WTC11 (cell line): ENCODE results near the gene MCF2L. TPM values are rescaled to one million over a fixed set of nuclear protein-coding genes. Genes with fewer than 3 reads are reported as not detected.
A peak's percentile ranks its signal among the peaks of the same experiment; 100 is the strongest.

Experiments used
- ATAC-seq: fragments of 200-7000 bp; cut with Tn5 transposase; 2 replicates; pipeline ENCODE4 v1.10.0; 2021; ENCODE audit warnings: mild to moderate bottlenecking, moderate library complexity
- CTCF ChIA-PET: fragments of 300-600 bp; sonication (Branson Sonifier 250); formaldehyde crosslinking; loops from one replicate; lab custom pipeline; 2021; ENCODE audit warnings: antibody characterized with exemption; lab: Charles Lee
- POLR2A ChIA-PET: fragments of 350-600 bp; sonication (Branson Sonifier 250); formaldehyde crosslinking; loops from one replicate; lab custom pipeline; 2021; ENCODE audit warnings: antibody characterized with exemption; lab: Charles Lee
- DNase-seq: peaks from one replicate; pipeline ENCODE4 v3.0.0; 2021; ENCODE audit warnings: low spot score
- H3K27ac Mint-ChIP-seq: 2 replicates; pipeline ENCODE4 v1.8.0; 2021; ENCODE audit warnings: mixed read lengths
- H3K27me3 Mint-ChIP-seq: 2 replicates; pipeline ENCODE4 v1.8.0; 2021; ENCODE audit warnings: low read depth, mild to moderate bottlenecking, moderate library complexity, mixed read lengths
- H3K36me3 Mint-ChIP-seq: 2 replicates; pipeline ENCODE4 v1.8.0; 2021; ENCODE audit warnings: mixed read lengths
- H3K4me1 Mint-ChIP-seq: 2 replicates; pipeline ENCODE4 v1.8.0; 2022; ENCODE audit warnings: mixed read lengths
- H3K4me3 Mint-ChIP-seq: 2 replicates; pipeline ENCODE4 v1.8.0; 2021; ENCODE audit warnings: mild to moderate bottlenecking, moderate library complexity, mixed read lengths
- H3K9me3 Mint-ChIP-seq: 2 replicates; pipeline ENCODE4 v1.8.0; 2021; ENCODE audit warnings: mixed read lengths
- ATF2 ChIP-seq: sonication (generic); formaldehyde crosslinking; IDR thresholded peaks from 2 replicates; pipeline ENCODE4 v1.8.1; 2022; ENCODE audit warnings: low read depth, missing genetic modification reagents, borderline replicate concordance
- ATF6 ChIP-seq: sonication (generic); formaldehyde crosslinking; IDR thresholded peaks from 2 replicates; pipeline ENCODE4 v1.8.1; 2023; ENCODE audit warnings: mild to moderate bottlenecking, missing genetic modification reagents
- CDX4 ChIP-seq: fragments of 250-450 bp; sonication (Bioruptor Pico); IDR thresholded peaks from 2 replicates; pipeline ENCODE4 v1.9.0; 2021; ENCODE audit warnings: moderate library complexity, mild to moderate bottlenecking, inconsistent platforms, borderline replicate concordance
- CREM ChIP-seq: sonication (generic); formaldehyde crosslinking; IDR thresholded peaks from 2 replicates; pipeline ENCODE4 v1.8.1; 2022; ENCODE audit warnings: mild to moderate bottlenecking, missing genetic modification reagents, moderate library complexity
- ELF4 ChIP-seq: sonication (generic); formaldehyde crosslinking; IDR thresholded peaks from 2 replicates; pipeline ENCODE4 v1.8.1; 2022; ENCODE audit warnings: low read depth, mild to moderate bottlenecking, moderate library complexity, missing genetic modification reagents
- ERG ChIP-seq: fragments of 250-450 bp; sonication (Bioruptor Pico); IDR thresholded peaks from 2 replicates; pipeline ENCODE4 v1.8.0; 2021; ENCODE audit warnings: mild to moderate bottlenecking
- FOXK1 ChIP-seq: sonication (generic); formaldehyde crosslinking; IDR thresholded peaks from 2 replicates; pipeline ENCODE4 v1.8.0; 2022; ENCODE audit warnings: mild to moderate bottlenecking, moderate library complexity, missing genetic modification reagents
- MLX ChIP-seq: sonication (generic); formaldehyde crosslinking; IDR thresholded peaks from 2 replicates; pipeline ENCODE4 v1.8.1; 2023; ENCODE audit warnings: mild to moderate bottlenecking, missing genetic modification reagents, moderate library complexity
- MYBL2 ChIP-seq: sonication (generic); formaldehyde crosslinking; IDR thresholded peaks from 2 replicates; pipeline ENCODE4 v1.8.1; 2023; ENCODE audit warnings: mild to moderate bottlenecking, moderate library complexity, missing genetic modification reagents
- NFYB ChIP-seq: sonication (generic); formaldehyde crosslinking; conservative IDR thresholded peaks from 2 replicates; pipeline ENCODE4 v1.8.0; 2022; ENCODE audit warnings: low read depth, missing genetic modification reagents
- PREB ChIP-seq: sonication (generic); formaldehyde crosslinking; IDR thresholded peaks from 2 replicates; pipeline ENCODE4 v1.8.1; 2022; ENCODE audit warnings: mild to moderate bottlenecking, missing genetic modification reagents, moderate library complexity, borderline replicate concordance
- PRRX2 ChIP-seq: fragments of 250-450 bp; sonication (Bioruptor Pico); IDR thresholded peaks from 2 replicates; pipeline ENCODE4 v1.8.0; 2021; ENCODE audit warnings: mild to moderate bottlenecking
- SMAD3 ChIP-seq: sonication (generic); formaldehyde crosslinking; IDR thresholded peaks from 2 replicates; pipeline ENCODE4 v1.8.0; 2022; ENCODE audit warnings: missing genetic modification reagents, mild to moderate bottlenecking, borderline replicate concordance
- TEAD4 ChIP-seq: sonication (generic); formaldehyde crosslinking; IDR thresholded peaks from 2 replicates; pipeline ENCODE4 v1.8.0; 2022; ENCODE audit warnings: mild to moderate bottlenecking, missing genetic modification reagents
- USF2 ChIP-seq: sonication (generic); formaldehyde crosslinking; IDR thresholded peaks from 2 replicates; pipeline ENCODE4 v1.8.1; 2023; ENCODE audit warnings: mild to moderate bottlenecking, missing genetic modification reagents, moderate library complexity
- ZBTB21 ChIP-seq: sonication (generic); formaldehyde crosslinking; IDR thresholded peaks from 2 replicates; pipeline ENCODE4 v1.8.1; 2023; ENCODE audit warnings: mild to moderate bottlenecking, missing genetic modification reagents, borderline replicate concordance
- ZNF121 ChIP-seq: sonication (generic); formaldehyde crosslinking; IDR thresholded peaks from 2 replicates; pipeline ENCODE4 v1.8.0; 2023; ENCODE audit warnings: missing genetic modification reagents
- ZNF425 ChIP-seq: fragments of 250-450 bp; sonication (Bioruptor Pico); conservative IDR thresholded peaks from 2 replicates; pipeline ENCODE4 v1.9.0; 2021; ENCODE audit warnings: mild to moderate bottlenecking
- ZNF512 ChIP-seq: sonication (generic); formaldehyde crosslinking; IDR thresholded peaks from 2 replicates; pipeline ENCODE4 v1.8.1; 2022; ENCODE audit warnings: missing genetic modification reagents, borderline replicate concordance
- ZSCAN18 ChIP-seq: fragments of 250-450 bp; sonication (Bioruptor Pico); IDR thresholded peaks from 2 replicates; pipeline ENCODE4 v2.1.2; 2022; ENCODE audit warnings: mild to moderate bottlenecking, moderate library complexity
- total RNA-seq: library from RNA; stranded (reverse); gene quantifications from 3 replicates; pipeline ENCODE4 v1.2.3, GENCODE V29; 2021

MCF2L gene
- total RNA-seq, 1 experiment from 2014 or later, result 34.8 TPM

GRCh38 chr13:113041293-113041690 lies 72.3 kb downstream of the MCF2L start:
- no peak for ATAC-seq
- Mint-ChIP-seq H3K9me3 (peaks cover 10% of the 10 kb centered on the region), H3K27ac (no peak overlapping the region), H3K4me1 (no peaks in the 10 kb centered on the region)
- TF ChIP-seq MYBL2 (CRISPR knock-in tag), result no peak
- TF ChIP-seq USF2 (CRISPR knock-in tag), result 0 out of 2 replicates have a peak, but pooled peaks have one; percentile 18
- TF ChIP-seq, all 79 proteins: peak for 1
- Mint-ChIP-seq H3K36me3 (peaks cover 9% of the 10 kb centered on the region; the same call in 1 of the 2 replicates), H3K27me3 (no peaks in the 10 kb centered on the region), H3K4me3 (no peak overlapping the region)
- no peak for DNase-seq
- ChIA-PET POLR2A (no interaction called here), CTCF (interaction anchor here (2.9 kb wide), 1 partner anchor 12 kb away, joined by 11 read pairs; no protein-coding TSS in a partner anchor)

- CTCF ChIA-PET, result interaction anchor here (2.9 kb wide), 1 partner anchor 12 kb away, joined by 11 read pairs; no protein-coding TSS in a partner anchor
- no peak for DNase-seq
- H3K9me3 Mint-ChIP-seq, result peaks cover 10% of the 10 kb centered on the region
- no peak for ATAC-seq
- no peak overlapping the region for H3K27ac Mint-ChIP-seq
- no peaks in the 10 kb centered on the region for H3K4me1 Mint-ChIP-seq
- H3K27me3 Mint-ChIP-seq, result no peaks in the 10 kb centered on the region; the same call in 1 of the 2 replicates
- peaks cover 9% of the 10 kb centered on the region; the same call in 1 of the 2 replicates for H3K36me3 Mint-ChIP-seq
- no peak overlapping the region for H3K4me3 Mint-ChIP-seq
- POLR2A ChIA-PET, result no interaction called here
- no peak for TF ChIP-seq ZBTB21 (CRISPR knock-in tag)
- no peak for TF ChIP-seq PRRX2 (CRISPR knock-in tag)
- no peak for TF ChIP-seq ZNF512
- no peak for TF ChIP-seq ZNF425 (CRISPR knock-in tag)
- no peak for TF ChIP-seq FOXK1 (CRISPR knock-in tag)
- TF ChIP-seq NFYB, result no peak
- no peak for TF ChIP-seq ZSCAN18
- no peak for TF ChIP-seq CREM
- TF ChIP-seq ZNF121, result no peak
- no peak for TF ChIP-seq ERG (CRISPR knock-in tag)
- no peak for TF ChIP-seq TEAD4 (CRISPR knock-in tag)
- TF ChIP-seq PREB (CRISPR knock-in tag), result no peak
- TF ChIP-seq ATF6 (CRISPR knock-in tag), result no peak
- no peak for TF ChIP-seq SMAD3 (CRISPR knock-in tag)
- TF ChIP-seq CDX4 (CRISPR knock-in tag), result no peak
- no peak for TF ChIP-seq ELF4 (CRISPR knock-in tag)
- no peak for TF ChIP-seq ATF2
- no peak for TF ChIP-seq MLX (CRISPR knock-in tag)
Measured at GRCh38 chr13:113041896-113042295, 72.9 kb downstream of the MCF2L start.
